Activated T-helper 2 cell treated with anti-CD3 and anti-CD28 coated beads, Interferon-gamma antibody, Interleukin-2, Interleukin-4, amounts not matched to agents 10 μg/mL and 5 μg/mL and 100 μg/mL, durations not matched to agents 14 hours and 24 hours and 36 hours (primary cell): ENCODE data around the gene C1orf94. TPM values are rescaled to one million over a fixed set of nuclear protein-coding genes. Genes with fewer than 3 reads are reported as not detected.

Experiments
- total RNA-seq: library from RNA; stranded (reverse); gene quantifications from 2 replicates; pipeline ENCODE4 v1.2.3, GENCODE V29; 2022

Gene C1orf94
- total RNA-seq, 1 donor from 2014 or later: not detected

Other genes starting within 250 kb of the C1orf94 start
- not detected in 2 replicates for gene CSMD2, start 11.7 kb upstream of the C1orf94 start, total RNA-seq